ENCODE measurements around the gene MYOCOS.

Gene MYOCOS

GRCh38 chr1:171642197-171642596, 20.2 kb downstream of the MYOCOS start:
- no peak for DNase-seq (ENCODE audit: low read depth in 1 of 2, low spot score in 1 of 2)
- TF ChIP-seq REST (IDR thresholded peaks at IDR 0.05; ENCODE audit: insufficient replicate concordance, low read depth): no peak
- TF ChIP-seq GABPA (IDR thresholded peaks at IDR 0.05; ENCODE audit: low read depth): no peak
- TF ChIP-seq SPI1 (IDR thresholded peaks at IDR 0.05; ENCODE audit: borderline replicate concordance, low read depth): no peak
- TF ChIP-seq CTCF (IDR thresholded peaks at IDR 0.05; ENCODE audit: insufficient read depth, low read length): no peak
- no peak for TF ChIP-seq POLR2AphosphoS5 (IDR thresholded peaks at IDR 0.05; ENCODE audit: low read depth)
- H3K27ac ChIP-seq (replicated peaks): no peak overlapping the region
- no peak overlapping the region for H3K4me3 ChIP-seq (replicated peaks; ENCODE audit: insufficient read depth, low read length)
- no peaks in the 10 kb centered on the region for H3K27me3 ChIP-seq (ENCODE audit: insufficient read depth, poor library complexity, severe bottlenecking)

GRCh38 chr1:171643156-171643555, 21.1 kb downstream of the MYOCOS start:
- Histone ChIP-seq H3K27me3 (ENCODE audit: insufficient read depth, poor library complexity, severe bottlenecking) (no peaks in the 10 kb centered on the region), H3K4me3 (replicated peaks; ENCODE audit: insufficient read depth, low read length) (no peak overlapping the region), H3K27ac (replicated peaks) (no peak overlapping the region)
- TF ChIP-seq POLR2AphosphoS5 (IDR thresholded peaks at IDR 0.05; ENCODE audit: low read depth) (no peak), REST (IDR thresholded peaks at IDR 0.05; ENCODE audit: insufficient replicate concordance, low read depth) (no peak), CTCF (IDR thresholded peaks at IDR 0.05; ENCODE audit: insufficient read depth, low read length) (no peak), GABPA (IDR thresholded peaks at IDR 0.05; ENCODE audit: low read depth) (no peak), SPI1 (IDR thresholded peaks at IDR 0.05; ENCODE audit: borderline replicate concordance, low read depth) (no peak)
- no peak for DNase-seq (ENCODE audit: low read depth in 1 of 2, low spot score in 1 of 2)

DNA sequence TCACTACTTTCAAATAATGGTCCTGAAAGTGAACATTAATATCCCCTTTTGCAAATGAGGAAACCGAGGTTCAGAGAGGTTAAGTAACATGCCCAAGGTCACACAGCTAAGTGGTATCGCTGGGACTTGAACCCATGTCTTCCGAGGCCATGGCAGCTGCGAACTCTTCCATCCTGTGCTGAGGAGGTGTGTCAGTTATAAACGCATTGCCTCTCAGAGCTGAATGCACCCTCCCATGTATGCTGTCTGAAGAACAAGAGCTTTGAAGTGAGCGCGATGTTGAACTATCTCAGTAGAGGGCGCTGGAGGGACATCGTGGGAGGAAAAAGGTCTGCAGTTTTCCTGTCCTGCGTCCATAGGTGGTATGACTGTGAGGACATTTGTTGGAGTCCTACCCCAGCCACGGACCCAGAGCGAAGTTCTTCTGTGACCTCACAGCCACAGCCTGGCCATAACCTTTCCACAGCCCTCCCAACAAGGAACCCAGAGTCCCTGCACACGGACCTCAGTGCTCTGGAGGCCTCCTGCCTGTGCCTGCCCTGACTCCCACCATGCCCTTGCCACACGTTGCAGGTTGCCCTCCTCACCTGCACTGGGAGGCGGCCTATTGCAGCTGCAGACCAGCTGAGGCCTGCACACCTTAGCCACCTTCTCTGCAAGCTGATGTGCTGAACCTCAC, 22.9 kb downstream of the MYOCOS start:
- peak; percentile 48 to 78 for DNase-seq (ENCODE audit: low read depth in 1 of 2, low spot score in 1 of 2)
- no peak overlapping the region for H3K27ac ChIP-seq (replicated peaks)
- H3K27me3 ChIP-seq (ENCODE audit: insufficient read depth, poor library complexity, severe bottlenecking): no peaks in the 10 kb centered on the region
- no peak overlapping the region for H3K4me3 ChIP-seq (replicated peaks; ENCODE audit: insufficient read depth, low read length)
- TF ChIP-seq CTCF (IDR thresholded peaks at IDR 0.05; ENCODE audit: insufficient read depth, low read length) (peak; percentile 97), GABPA (IDR thresholded peaks at IDR 0.05; ENCODE audit: low read depth) (no peak)
